DND-41 (cell line): ENCODE results near the gene RDH5.

Source experiments
- CTCF ChIP-seq: IDR thresholded peaks from 2 replicates; pipeline ENCODE4 v1.5.1; 2012; ENCODE audit warnings: borderline replicate concordance, low read length, moderate library complexity, mild to moderate bottlenecking; ENCODE audit not compliant: poor library complexity, severe bottlenecking; ENCODE audit errors: extremely low read depth
- EZH2 ChIP-seq: IDR thresholded peaks from 3 replicates; pipeline ENCODE4 v1.6.1; 2012; ENCODE audit warnings: borderline replicate concordance, low read depth, mild to moderate bottlenecking, moderate library complexity, low read length, inconsistent platforms; ENCODE audit not compliant: severe bottlenecking

GRCh38 chr12:55711786-55712553 is 8.2 kb upstream of the RDH5 start:
- TF ChIP-seq CTCF (no peak), EZH2 (no peak)
